HL-60/S4 (cell line): ENCODE measurements around the gene KLHDC4.

ENCODE experiments used
- in situ Hi-C: fragments of 300-500 bp; cut with MboI; formaldehyde crosslinking; loops from 2 replicates; pipeline ENCODE4 v1.14.3; 2022; ENCODE audit warnings: low sequenced_read_pairs

Gene KLHDC4

GRCh38 chr16:87664792-87665191 lies 101.0 kb downstream of the KLHDC4 start:
- in situ Hi-C loops, result no loop called here

GRCh38 chr16:87662254-87663204 lies 103.3 kb downstream of the KLHDC4 start:
- in situ Hi-C loops, result no loop called here

- in situ Hi-C loops, result no loop called here
Measured at GRCh38 chr16:87661561-87661960, 104.2 kb downstream of the KLHDC4 start.

- in situ Hi-C loops, result no loop called here
Measured at GRCh38 chr16:87658564-87659225, 107.1 kb downstream of the KLHDC4 start.
